Neural cell (in vitro differentiated cells): ENCODE measurements around the gene E4F1. TPM values are rescaled to one million over a fixed set of nuclear protein-coding genes. Genes with fewer than 3 reads are reported as not detected.

Experiments used
- H2AFZ ChIP-seq: fragments of 200-600, 300-800 bp; sonication (generic), shearing (Covaris generic); 2 replicates; pipeline ENCODE4 v1.6.0; 2014; ENCODE audit warnings: low read depth, mild to moderate bottlenecking, antibody characterized with exemption, low read length, moderate library complexity
- H3F3A ChIP-seq: fragments of 200-600 bp; shearing (Covaris generic); 2 replicates; pipeline ENCODE4 v1.6.1; 2016; ENCODE audit warnings: mild to moderate bottlenecking, moderate library complexity, mixed read lengths, antibody characterized with exemption, low read length; ENCODE audit not compliant: insufficient read depth, poor library complexity, severe bottlenecking
- H3K27ac ChIP-seq: fragments of 200-600, 300-800 bp; sonication (generic), shearing (Covaris generic); 2 replicates; pipeline ENCODE4 v1.5.1; 2014; ENCODE audit warnings: mild to moderate bottlenecking, low read length, moderate library complexity
- H3K27me3 ChIP-seq: fragments of 300-800, 200-600 bp; sonication (generic), shearing (Covaris generic); 2 replicates; pipeline ENCODE4 v1.6.0; 2014; ENCODE audit warnings: mild to moderate bottlenecking, low read depth, low read length, moderate library complexity; ENCODE audit not compliant: insufficient read depth
- H3K36me3 ChIP-seq: fragments of 300-800, 200-600 bp; sonication (generic), shearing (Covaris generic); 2 replicates; pipeline ENCODE4 v1.5.1; 2014; ENCODE audit warnings: mild to moderate bottlenecking, antibody characterized with exemption, low read length, moderate library complexity; ENCODE audit not compliant: insufficient read depth
- H3K4me2 ChIP-seq: fragments of 300-800, 200-600 bp; sonication (generic), shearing (Covaris generic); 2 replicates; pipeline ENCODE4 v1.6.0; 2014; ENCODE audit warnings: mild to moderate bottlenecking, low read length
- H3K4me3 ChIP-seq: fragments of 300-800, 200-600 bp; sonication (generic), shearing (Covaris generic); 2 replicates; pipeline ENCODE4 v1.5.1; 2014; ENCODE audit warnings: mild to moderate bottlenecking, low read length, moderate library complexity
- H3K79me2 ChIP-seq: fragments of 200-600 bp; shearing (Covaris generic); replicated peaks from 2 replicates; pipeline ENCODE4 v1.6.0; 2014; ENCODE audit warnings: mild to moderate bottlenecking, low read length, moderate library complexity; ENCODE audit not compliant: insufficient read depth
- H3K9ac ChIP-seq: fragments of 300-800, 200-600 bp; sonication (generic), shearing (Covaris generic); 2 replicates; pipeline ENCODE4 v1.6.1; 2016; ENCODE audit warnings: mild to moderate bottlenecking, low read length, mixed read lengths
- H3K9me2 ChIP-seq: fragments of 200-600 bp; shearing (Covaris generic); 2 replicates; pipeline ENCODE4 v1.6.1; 2016; ENCODE audit warnings: mild to moderate bottlenecking, low read length, mixed read lengths; ENCODE audit not compliant: insufficient read depth
- H3K9me3 ChIP-seq: fragments of 200-600, 300-800 bp; sonication (generic), shearing (Covaris generic); 2 replicates; pipeline ENCODE4 v1.6.1; 2016; ENCODE audit warnings: mild to moderate bottlenecking, mixed run types, low read length, moderate library complexity, mixed read lengths
- H4K20me1 ChIP-seq: fragments of 200-600 bp; shearing (Covaris generic); 2 replicates; pipeline ENCODE4 v1.6.1; 2016; ENCODE audit warnings: mild to moderate bottlenecking, mixed run types; ENCODE audit not compliant: insufficient read depth
- EP300 ChIP-seq: fragments of 450-650 bp; conservative IDR thresholded peaks from 2 replicates; pipeline ENCODE4 v1.6.1; 2014; ENCODE audit warnings: antibody characterized with exemption, mild to moderate bottlenecking, moderate library complexity; ENCODE audit not compliant: poor library complexity, severe bottlenecking
- EZH2 ChIP-seq: fragments of 200-600, 300-800 bp; shearing (Covaris generic), sonication (generic); IDR thresholded peaks from 2 replicates; pipeline ENCODE4 v1.6.1; 2014; ENCODE audit warnings: antibody characterized with exemption, low read length, borderline replicate concordance, mild to moderate bottlenecking; ENCODE audit not compliant: insufficient read depth, poor library complexity, severe bottlenecking
- MXI1 ChIP-seq: fragments of 450-650 bp; conservative IDR thresholded peaks from 2 replicates; pipeline ENCODE4 v1.6.1; 2014; ENCODE audit warnings: antibody characterized with exemption, mild to moderate bottlenecking; ENCODE audit not compliant: poor library complexity, severe bottlenecking
- POLR2AphosphoS5 ChIP-seq: IDR thresholded peaks from 2 replicates; pipeline ENCODE4 v1.6.1; 2012
- RAD21 ChIP-seq: fragments of 450-650 bp; conservative IDR thresholded peaks from 2 replicates; pipeline ENCODE4 v1.6.1; 2014; ENCODE audit warnings: antibody characterized with exemption, mild to moderate bottlenecking, moderate library complexity
- SMC3 ChIP-seq: fragments of 450-650 bp; conservative IDR thresholded peaks from 2 replicates; pipeline ENCODE4 v1.6.1; 2014; ENCODE audit warnings: antibody characterized with exemption, mild to moderate bottlenecking, moderate library complexity; ENCODE audit not compliant: poor library complexity
- TAF1 ChIP-seq: IDR thresholded peaks from 2 replicates; pipeline ENCODE4 v1.6.1; 2012; ENCODE audit warnings: low read depth
- polyA plus RNA-seq: library from polyadenylated mRNA; depleted of rRNA; stranded (reverse); fragments of >200 nt; gene quantifications from 2 replicates; pipeline ENCODE4 v1.2.3, GENCODE V29; 2014
- TF ChIP-seq, protein P1 (sequence below): fragments of 450-650 bp; IDR thresholded peaks from 2 replicates; pipeline ENCODE4 v1.5.1; 2014; ENCODE audit warnings: antibody characterized with exemption, mild to moderate bottlenecking, moderate library complexity; ENCODE audit not compliant: poor library complexity, severe bottlenecking
- TF ChIP-seq, protein P2 (sequence below): IDR thresholded peaks from 2 replicates; pipeline ENCODE4 v1.6.1; 2012; ENCODE audit warnings: borderline replicate concordance

Gene E4F1
- polyA plus RNA-seq, 1 donor from 2014 or later = 64.9 TPM

DNA sequence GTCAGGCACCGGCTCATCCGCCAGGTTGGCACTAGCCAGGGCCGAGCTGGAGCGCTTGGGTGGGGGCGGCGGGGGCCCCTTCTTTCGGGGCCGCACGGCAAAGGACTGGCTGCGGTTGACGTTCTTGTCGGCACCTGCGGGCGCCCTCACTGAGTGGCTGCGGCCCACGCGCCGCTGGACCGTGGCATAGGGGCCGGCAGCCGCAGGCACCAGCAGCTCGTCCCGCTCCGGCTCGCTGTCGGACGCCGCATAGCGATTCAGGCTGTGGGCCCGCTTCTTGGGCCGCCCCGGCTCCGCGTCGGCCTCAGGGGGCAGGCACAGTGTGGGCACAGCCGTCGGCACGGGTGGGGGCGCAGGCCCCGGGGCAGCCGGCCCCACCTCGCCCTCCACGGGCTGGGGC is 42.9 kb upstream of the E4F1 start:
- Histone ChIP-seq H3K9ac (no peak overlapping the region), H3K9me3 (no peaks in the 10 kb centered on the region), H2AFZ (no peak overlapping the region), H3K27ac (no peak overlapping the region), H3K4me2 (no peak overlapping the region), H3K4me3 (no peak overlapping the region), H4K20me1 (no peaks in the 10 kb centered on the region), H3K27me3 (no peaks in the 10 kb centered on the region), H3K9me2 (no peaks in the 10 kb centered on the region), H3F3A (no peaks in the 10 kb centered on the region), H3K36me3 (no peaks in the 10 kb centered on the region), H3K79me2 (no peaks in the 10 kb centered on the region)
- TF ChIP-seq RAD21 (no peak), EP300 (no peak), POLR2AphosphoS5 (no peak), EZH2 (no peak), SMC3 (no peak), MXI1 (no peak), TAF1 (no peak)
- TF ChIP-seq, protein P1, sequence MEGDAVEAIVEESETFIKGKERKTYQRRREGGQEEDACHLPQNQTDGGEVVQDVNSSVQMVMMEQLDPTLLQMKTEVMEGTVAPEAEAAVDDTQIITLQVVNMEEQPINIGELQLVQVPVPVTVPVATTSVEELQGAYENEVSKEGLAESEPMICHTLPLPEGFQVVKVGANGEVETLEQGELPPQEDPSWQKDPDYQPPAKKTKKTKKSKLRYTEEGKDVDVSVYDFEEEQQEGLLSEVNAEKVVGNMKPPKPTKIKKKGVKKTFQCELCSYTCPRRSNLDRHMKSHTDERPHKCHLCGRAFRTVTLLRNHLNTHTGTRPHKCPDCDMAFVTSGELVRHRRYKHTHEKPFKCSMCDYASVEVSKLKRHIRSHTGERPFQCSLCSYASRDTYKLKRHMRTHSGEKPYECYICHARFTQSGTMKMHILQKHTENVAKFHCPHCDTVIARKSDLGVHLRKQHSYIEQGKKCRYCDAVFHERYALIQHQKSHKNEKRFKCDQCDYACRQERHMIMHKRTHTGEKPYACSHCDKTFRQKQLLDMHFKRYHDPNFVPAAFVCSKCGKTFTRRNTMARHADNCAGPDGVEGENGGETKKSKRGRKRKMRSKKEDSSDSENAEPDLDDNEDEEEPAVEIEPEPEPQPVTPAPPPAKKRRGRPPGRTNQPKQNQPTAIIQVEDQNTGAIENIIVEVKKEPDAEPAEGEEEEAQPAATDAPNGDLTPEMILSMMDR = no peak
- TF ChIP-seq, protein P2, sequence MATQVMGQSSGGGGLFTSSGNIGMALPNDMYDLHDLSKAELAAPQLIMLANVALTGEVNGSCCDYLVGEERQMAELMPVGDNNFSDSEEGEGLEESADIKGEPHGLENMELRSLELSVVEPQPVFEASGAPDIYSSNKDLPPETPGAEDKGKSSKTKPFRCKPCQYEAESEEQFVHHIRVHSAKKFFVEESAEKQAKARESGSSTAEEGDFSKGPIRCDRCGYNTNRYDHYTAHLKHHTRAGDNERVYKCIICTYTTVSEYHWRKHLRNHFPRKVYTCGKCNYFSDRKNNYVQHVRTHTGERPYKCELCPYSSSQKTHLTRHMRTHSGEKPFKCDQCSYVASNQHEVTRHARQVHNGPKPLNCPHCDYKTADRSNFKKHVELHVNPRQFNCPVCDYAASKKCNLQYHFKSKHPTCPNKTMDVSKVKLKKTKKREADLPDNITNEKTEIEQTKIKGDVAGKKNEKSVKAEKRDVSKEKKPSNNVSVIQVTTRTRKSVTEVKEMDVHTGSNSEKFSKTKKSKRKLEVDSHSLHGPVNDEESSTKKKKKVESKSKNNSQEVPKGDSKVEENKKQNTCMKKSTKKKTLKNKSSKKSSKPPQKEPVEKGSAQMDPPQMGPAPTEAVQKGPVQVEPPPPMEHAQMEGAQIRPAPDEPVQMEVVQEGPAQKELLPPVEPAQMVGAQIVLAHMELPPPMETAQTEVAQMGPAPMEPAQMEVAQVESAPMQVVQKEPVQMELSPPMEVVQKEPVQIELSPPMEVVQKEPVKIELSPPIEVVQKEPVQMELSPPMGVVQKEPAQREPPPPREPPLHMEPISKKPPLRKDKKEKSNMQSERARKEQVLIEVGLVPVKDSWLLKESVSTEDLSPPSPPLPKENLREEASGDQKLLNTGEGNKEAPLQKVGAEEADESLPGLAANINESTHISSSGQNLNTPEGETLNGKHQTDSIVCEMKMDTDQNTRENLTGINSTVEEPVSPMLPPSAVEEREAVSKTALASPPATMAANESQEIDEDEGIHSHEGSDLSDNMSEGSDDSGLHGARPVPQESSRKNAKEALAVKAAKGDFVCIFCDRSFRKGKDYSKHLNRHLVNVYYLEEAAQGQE = no peak

- H3K27me3 ChIP-seq = no peaks in the 10 kb centered on the region
- H4K20me1 ChIP-seq = no peaks in the 10 kb centered on the region
- H3K4me2 ChIP-seq = no peak overlapping the region
- H2AFZ ChIP-seq = no peak overlapping the region
- H3K4me3 ChIP-seq = no peak overlapping the region
- H3F3A ChIP-seq = no peaks in the 10 kb centered on the region
- no peaks in the 10 kb centered on the region for H3K9me3 ChIP-seq
- H3K9ac ChIP-seq = no peak overlapping the region
- H3K36me3 ChIP-seq = no peaks in the 10 kb centered on the region
- H3K79me2 ChIP-seq = no peaks in the 10 kb centered on the region
- no peak overlapping the region for H3K27ac ChIP-seq
- TF ChIP-seq, protein P1 = no peak
- no peak for TF ChIP-seq POLR2AphosphoS5
- no peak for TF ChIP-seq TAF1
- no peak for TF ChIP-seq EZH2
- no peak for TF ChIP-seq MXI1
- TF ChIP-seq, protein P2 = no peak
- no peak for TF ChIP-seq RAD21
- no peak for TF ChIP-seq EP300
- no peak for TF ChIP-seq SMC3
- H3K9me2 ChIP-seq = no peaks in the 10 kb centered on the region
Measured at GRCh38 chr16:2180962-2181923, 42.1 kb upstream of the E4F1 start.
